WTC11 (cell line): ENCODE results near the gene AQP12B. TPM values are rescaled to one million over a fixed set of nuclear protein-coding genes. Genes with fewer than 3 reads are reported as not detected.

Experiments
- ATAC-seq: fragments of 200-7000 bp; cut with Tn5 transposase; 2 replicates; pipeline ENCODE4 v1.10.0; 2021; ENCODE audit warnings: mild to moderate bottlenecking, moderate library complexity
- CTCF ChIA-PET: fragments of 300-600 bp; sonication (Branson Sonifier 250); formaldehyde crosslinking; loops from one replicate; lab custom pipeline; 2021; ENCODE audit warnings: antibody characterized with exemption; lab: Charles Lee
- POLR2A ChIA-PET: fragments of 350-600 bp; sonication (Branson Sonifier 250); formaldehyde crosslinking; loops from one replicate; lab custom pipeline; 2021; ENCODE audit warnings: antibody characterized with exemption; lab: Charles Lee
- DNase-seq: peaks from one replicate; pipeline ENCODE4 v3.0.0; 2021; ENCODE audit warnings: low spot score
- H3K27ac Mint-ChIP-seq: 2 replicates; pipeline ENCODE4 v1.8.0; 2021; ENCODE audit warnings: mixed read lengths
- H3K27me3 Mint-ChIP-seq: 2 replicates; pipeline ENCODE4 v1.8.0; 2021; ENCODE audit warnings: low read depth, mild to moderate bottlenecking, moderate library complexity, mixed read lengths
- H3K36me3 Mint-ChIP-seq: 2 replicates; pipeline ENCODE4 v1.8.0; 2021; ENCODE audit warnings: mixed read lengths
- H3K4me1 Mint-ChIP-seq: 2 replicates; pipeline ENCODE4 v1.8.0; 2022; ENCODE audit warnings: mixed read lengths
- H3K4me3 Mint-ChIP-seq: 2 replicates; pipeline ENCODE4 v1.8.0; 2021; ENCODE audit warnings: mild to moderate bottlenecking, moderate library complexity, mixed read lengths
- H3K9me3 Mint-ChIP-seq: 2 replicates; pipeline ENCODE4 v1.8.0; 2021; ENCODE audit warnings: mixed read lengths
- CREM ChIP-seq: sonication (generic); formaldehyde crosslinking; IDR thresholded peaks from 2 replicates; pipeline ENCODE4 v1.8.1; 2022; ENCODE audit warnings: mild to moderate bottlenecking, missing genetic modification reagents, moderate library complexity
- ETV6 ChIP-seq: sonication (generic); formaldehyde crosslinking; IDR thresholded peaks from 2 replicates; pipeline ENCODE4 v1.8.1; 2022; ENCODE audit warnings: mild to moderate bottlenecking, missing genetic modification reagents
- FOXJ3 ChIP-seq: sonication (generic); formaldehyde crosslinking; IDR thresholded peaks from 2 replicates; pipeline ENCODE4 v1.9.0; 2021; ENCODE audit warnings: missing genetic modification reagents, mild to moderate bottlenecking, borderline replicate concordance
- GABPB1 ChIP-seq: sonication (generic); formaldehyde crosslinking; IDR thresholded peaks from 2 replicates; pipeline ENCODE4 v1.8.1; 2023; ENCODE audit warnings: mild to moderate bottlenecking, missing genetic modification reagents
- GTF2I ChIP-seq: fragments of 250-450 bp; sonication (Bioruptor Pico); conservative IDR thresholded peaks from 2 replicates; pipeline ENCODE4 v1.4.0; 2021; ENCODE audit warnings: mild to moderate bottlenecking
- MLX ChIP-seq: sonication (generic); formaldehyde crosslinking; IDR thresholded peaks from 2 replicates; pipeline ENCODE4 v1.8.1; 2023; ENCODE audit warnings: mild to moderate bottlenecking, missing genetic modification reagents, moderate library complexity
- NFE2L1 ChIP-seq: sonication (generic); formaldehyde crosslinking; IDR thresholded peaks from 2 replicates; pipeline ENCODE4 v1.8.1; 2023; ENCODE audit warnings: missing genetic modification reagents
- ZBTB21 ChIP-seq: sonication (generic); formaldehyde crosslinking; IDR thresholded peaks from 2 replicates; pipeline ENCODE4 v1.8.1; 2023; ENCODE audit warnings: mild to moderate bottlenecking, missing genetic modification reagents, borderline replicate concordance
- ZNF121 ChIP-seq: sonication (generic); formaldehyde crosslinking; IDR thresholded peaks from 2 replicates; pipeline ENCODE4 v1.8.0; 2023; ENCODE audit warnings: missing genetic modification reagents
- total RNA-seq: library from RNA; stranded (reverse); gene quantifications from 3 replicates; pipeline ENCODE4 v1.2.3, GENCODE V29; 2021
- TF ChIP-seq, protein P1 (sequence below): sonication (generic); formaldehyde crosslinking; IDR thresholded peaks from 2 replicates; pipeline ENCODE4 v1.8.0; 2022; ENCODE audit warnings: mild to moderate bottlenecking, missing genetic modification reagents

The AQP12B gene
- total RNA-seq, 1 experiment from 2014 or later = not detected

- POLR2A ChIA-PET = no interaction called here
- TF ChIP-seq MLX (CRISPR knock-in tag) (no peak), ZNF121 (no peak), ZBTB21 (CRISPR knock-in tag) (no peak), ETV6 (CRISPR knock-in tag) (no peak), GTF2I (CRISPR knock-in tag) (no peak)
- DNase-seq = no peak
- no peak overlapping the region for H3K27ac Mint-ChIP-seq
- H3K36me3 Mint-ChIP-seq = peaks cover 7% of the 10 kb centered on the region
- H3K9me3 Mint-ChIP-seq = peaks cover 15% of the 10 kb centered on the region
- no peak for ATAC-seq
- H3K4me3 Mint-ChIP-seq = no peak overlapping the region
- H3K27me3 Mint-ChIP-seq = peaks cover 3% of the 10 kb centered on the region
- CTCF ChIA-PET = interaction anchor here (1.3 to 2.6 kb wide), 2 partner anchors 12 to 115 kb away, joined by 3 to 9 read pairs; no protein-coding TSS in a partner anchor
- H3K4me1 Mint-ChIP-seq = no peaks in the 10 kb centered on the region
Observed at GRCh38 chr2:240628507-240628807, 54.2 kb downstream of the AQP12B start.

- no peak for ATAC-seq
- DNase-seq = no peak
- ChIA-PET POLR2A (no interaction called here), CTCF (interaction anchor here (1.2 to 2.6 kb wide), 2 partner anchors 13 to 24 kb away, joined by 4 to 9 read pairs; no protein-coding TSS in a partner anchor)
- Mint-ChIP-seq H3K27ac (no peak overlapping the region; the same call in 1 of the 2 replicates), H3K4me1 (no peaks in the 10 kb centered on the region), H3K36me3 (peaks cover 1% of the 10 kb centered on the region), H3K4me3 (no peak overlapping the region), H3K9me3 (peaks cover 10% of the 10 kb centered on the region), H3K27me3 (no peaks in the 10 kb centered on the region; the same call in 1 of the 2 replicates)
- TF ChIP-seq FOXJ3 = no peak
- TF ChIP-seq CREM (CRISPR knock-in tag) = no peak
Observed at GRCh38 chr2:240627736-240628506, 54.8 kb downstream of the AQP12B start.

DNA sequence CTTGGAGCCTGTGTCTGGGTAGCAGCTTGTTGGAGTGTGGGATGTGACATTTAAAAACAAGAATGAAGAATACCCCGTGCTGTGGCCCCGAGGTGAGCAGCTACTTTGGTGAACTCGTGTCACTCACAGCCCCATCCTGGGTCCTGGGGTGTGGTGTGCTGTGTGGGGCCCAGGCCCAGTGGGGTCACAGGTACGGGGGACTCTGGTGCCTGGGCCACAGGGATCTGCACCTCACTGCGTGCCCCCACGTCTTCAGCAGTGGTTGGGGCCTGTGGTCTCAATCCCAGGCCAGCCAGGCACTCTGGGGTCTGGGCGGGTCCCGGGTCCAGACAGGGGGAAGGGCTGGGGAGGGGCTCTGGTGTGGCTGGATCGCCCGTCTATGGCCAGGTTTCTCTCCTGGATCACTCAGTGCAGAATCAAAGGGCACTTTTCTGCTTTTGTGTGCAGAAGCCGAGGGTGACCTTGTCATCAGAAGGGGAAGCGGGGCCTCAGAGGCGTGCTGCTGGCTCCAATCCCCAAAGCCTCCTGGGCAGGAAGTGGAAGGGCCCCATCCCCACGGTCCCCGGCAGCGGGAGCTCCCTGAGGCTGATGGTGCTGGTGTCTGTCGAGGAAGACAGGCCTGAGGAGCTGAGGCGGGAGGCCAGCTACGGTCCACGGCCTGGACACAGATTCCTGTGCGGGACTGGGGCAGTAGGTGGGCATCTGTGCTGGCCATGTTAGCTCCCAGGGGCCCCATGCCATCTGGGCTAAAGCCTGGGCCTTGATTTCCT lies 56.0 kb downstream of the AQP12B start:
- ChIA-PET POLR2A (no interaction called here), CTCF (interaction anchor here (0.7 to 1.2 kb wide), 3 partner anchors 14 to 22 kb away, joined by 3 to 4 read pairs (median 3); no protein-coding TSS in a partner anchor)
- no peaks in the 10 kb centered on the region for H3K9me3 Mint-ChIP-seq
- DNase-seq (peak; percentile 16), ATAC-seq (no peak)
- H3K4me1 Mint-ChIP-seq = no peaks in the 10 kb centered on the region
- no peaks in the 10 kb centered on the region for H3K36me3 Mint-ChIP-seq
- H3K27me3 Mint-ChIP-seq = no peaks in the 10 kb centered on the region
- H3K4me3 Mint-ChIP-seq = no peak overlapping the region
- no peak overlapping the region for H3K27ac Mint-ChIP-seq
- TF ChIP-seq, protein P1, sequence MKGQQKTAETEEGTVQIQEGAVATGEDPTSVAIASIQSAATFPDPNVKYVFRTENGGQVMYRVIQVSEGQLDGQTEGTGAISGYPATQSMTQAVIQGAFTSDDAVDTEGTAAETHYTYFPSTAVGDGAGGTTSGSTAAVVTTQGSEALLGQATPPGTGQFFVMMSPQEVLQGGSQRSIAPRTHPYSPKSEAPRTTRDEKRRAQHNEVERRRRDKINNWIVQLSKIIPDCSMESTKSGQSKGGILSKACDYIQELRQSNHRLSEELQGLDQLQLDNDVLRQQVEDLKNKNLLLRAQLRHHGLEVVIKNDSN (CRISPR knock-in tag) = no peak
- peak; percentile 68 for TF ChIP-seq GABPB1
- no peak for TF ChIP-seq NFE2L1 (CRISPR knock-in tag)

Other genes with a start within 250 kb of the AQP12B start
- 37.2 to 41.5 TPM (median 40.4 TPM) in 3 replicates for gene GPC1, start 247.2 kb downstream of the AQP12B start, total RNA-seq
- gene ANKMY1, start 124.9 kb downstream of the AQP12B start, total RNA-seq = 4.6 to 7.8 TPM (median 5.2 TPM) in 3 replicates
- gene DUSP28, start 122.5 kb downstream of the AQP12B start, total RNA-seq = 2.2 to 2.3 TPM (median 2.2 TPM) in 3 replicates
- gene RNPEPL1, start 114.4 kb downstream of the AQP12B start, total RNA-seq = 18.8 to 20.5 TPM (median 19.4 TPM) in 3 replicates
- gene CAPN10, start 96.2 kb downstream of the AQP12B start, total RNA-seq = 51.4 to 61.3 TPM (median 54.6 TPM) in 3 replicates
- 0.22 to 0.60 TPM (median 0.46 TPM) in 3 replicates for gene GPR35, start 57.4 kb downstream of the AQP12B start, total RNA-seq
- not detected in 3 replicates for gene AQP12A, start 9.0 kb upstream of the AQP12B start, total RNA-seq
- gene KIF1A, start 137.3 kb upstream of the AQP12B start, total RNA-seq = 218 to 279 TPM (median 222 TPM) in 3 replicates
- 0.16 to 0.37 TPM (median 0.24 TPM) in 3 replicates for gene AGXT, start 185.9 kb upstream of the AQP12B start, total RNA-seq
- gene MAB21L4, start 213.3 kb upstream of the AQP12B start, total RNA-seq = not detected in 3 replicates
- not detected in 3 replicates for gene CROCC2, start 223.5 kb upstream of the AQP12B start, total RNA-seq